ENCODE results near the gene PPP1R26.
A peak's percentile ranks its signal among the peaks of the same experiment; 100 is the strongest.
"Not testable (repeated sequence)": the region's sequence is repeated elsewhere in the genome, so short reads cannot be mapped to it uniquely, and the experiment has no call there.

Gene PPP1R26

GRCh38 chr9:135523521-135524129 lies 44.0 kb downstream of the PPP1R26 start:
- peak; percentile 17 for DNase-seq

GRCh38 chr9:135524130-135524861 lies 44.7 kb downstream of the PPP1R26 start:
- peak; percentile 16 for DNase-seq

- DNase-seq: peak; percentile 34
These were observed 45.9 kb downstream of the PPP1R26 start for GRCh38 chr9:135525241-135526088.

- DNase-seq: peak; percentile 20
These were observed 46.6 kb downstream of the PPP1R26 start for GRCh38 chr9:135526089-135526729.

GRCh38 chr9:135526730-135527571 lies 47.4 kb downstream of the PPP1R26 start:
- peak; percentile 38 for DNase-seq

GRCh38 chr9:135528842-135529435 lies 49.4 kb downstream of the PPP1R26 start:
- peak; percentile 6 for DNase-seq

- DNase-seq: no peak
These were observed 50.6 kb downstream of the PPP1R26 start for GRCh38 chr9:135530146-135530545.

- no peak for DNase-seq
These were observed 51.5 kb downstream of the PPP1R26 start for GRCh38 chr9:135531096-135531495.

- no peak for DNase-seq
These were observed 53.5 kb downstream of the PPP1R26 start for GRCh38 chr9:135533113-135533512.

- DNase-seq: no peak
These were observed 54.1 kb downstream of the PPP1R26 start for GRCh38 chr9:135533674-135534073.

- not testable (repeated sequence) for DNase-seq
These were observed 54.7 kb downstream of the PPP1R26 start for GRCh38 chr9:135534192-135534711.

- not testable (repeated sequence) for DNase-seq
These were observed 55.2 kb downstream of the PPP1R26 start for GRCh38 chr9:135534826-135535225.

- not testable (repeated sequence) for DNase-seq
These were observed 56.0 kb downstream of the PPP1R26 start for GRCh38 chr9:135535631-135536030.

GRCh38 chr9:135536216-135536615 lies 56.6 kb downstream of the PPP1R26 start:
- no peak for DNase-seq
